AG04450 (cell line): Measurements from ENCODE around the gene LRTM2. TPM values are rescaled to one million over a fixed set of nuclear protein-coding genes. Genes with fewer than 3 reads are reported as not detected.
"Not testable (repeated sequence)": the region's sequence is repeated elsewhere in the genome, so short reads cannot be mapped to it uniquely, and the experiment has no call there.

ENCODE experiments used
- CTCF ChIA-PET: fragments of 300-600, 350-600 bp; formaldehyde crosslinking; extraction: SDS; loops from one replicate; lab custom pipeline; 2022; ENCODE audit warnings: antibody characterized with exemption, inconsistent platforms; lab: Charles Lee
- POLR2A ChIA-PET: fragments of 350-600 bp; formaldehyde crosslinking; extraction: SDS; loops from one replicate; lab custom pipeline; 2021; ENCODE audit warnings: antibody characterized with exemption, inconsistent platforms; lab: Yijun Ruan, JAX
- DNase-seq: peaks from one replicate; pipeline ENCODE4 v3.0.0-alpha.2; 2011; ENCODE audit warnings: low read depth, low spot score
- H3K27ac ChIP-seq: one replicate; pipeline ENCODE4 v1.5.1; 2012; ENCODE audit warnings: low read depth, low read length, control low read depth
- H3K27me3 ChIP-seq: one replicate; pipeline ENCODE4 v1.6.0; 2012; ENCODE audit warnings: low read length; ENCODE audit not compliant: control insufficient read depth, insufficient read depth
- H3K4me3 ChIP-seq: 2 replicates; pipeline ENCODE4 v1.5.1; 2011; ENCODE audit warnings: mild to moderate bottlenecking, low read depth, low read length, control low read depth
- H3K9me3 ChIP-seq: 2 replicates; pipeline ENCODE4 v1.5.1; 2012; ENCODE audit warnings: low read length; ENCODE audit not compliant: control insufficient read depth, insufficient read depth
- polyA plus RNA-seq: library from polyadenylated mRNA; depleted of rRNA; stranded (reverse); fragments of >200 nt; gene quantifications from 2 replicates; pipeline ENCODE4 v1.2.3, GENCODE V29; 2011
- TF ChIP-seq, protein P1 (sequence below): IDR thresholded peaks from 2 replicates; pipeline ENCODE4 v1.5.1; 2011; ENCODE audit warnings: low read depth, low read length, control low read depth, inconsistent platforms

Gene LRTM2
- polyA plus RNA-seq, 1 experiment = not detected

DNA sequence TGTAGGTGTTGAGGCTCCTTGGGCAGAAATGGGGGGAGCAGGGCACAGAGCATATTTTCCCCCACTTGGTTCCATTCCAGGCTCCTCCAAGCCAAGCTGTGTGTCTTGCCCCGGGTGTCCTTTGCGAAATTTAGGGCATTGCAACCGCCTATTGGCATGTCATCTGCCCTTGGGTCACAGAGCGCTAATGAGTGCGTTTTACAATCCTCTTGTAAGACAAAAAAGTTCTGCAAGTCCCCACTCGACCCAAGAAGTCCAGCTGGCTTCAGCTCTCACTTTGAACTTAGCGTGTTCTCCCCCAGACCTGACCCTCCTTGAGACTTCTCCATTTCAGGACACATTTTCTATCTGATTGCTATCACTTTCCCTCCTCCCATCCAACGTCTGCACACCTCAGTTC is 6.1 kb upstream of the LRTM2 start:
- DNase-seq = no peak
- POLR2A ChIA-PET = no interaction called here
- H3K9me3 ChIP-seq = peaks cover 3% of the 10 kb centered on the region; the same call in 1 of the 2 replicates
- H3K27ac ChIP-seq = no peak overlapping the region
- TF ChIP-seq, protein P1, sequence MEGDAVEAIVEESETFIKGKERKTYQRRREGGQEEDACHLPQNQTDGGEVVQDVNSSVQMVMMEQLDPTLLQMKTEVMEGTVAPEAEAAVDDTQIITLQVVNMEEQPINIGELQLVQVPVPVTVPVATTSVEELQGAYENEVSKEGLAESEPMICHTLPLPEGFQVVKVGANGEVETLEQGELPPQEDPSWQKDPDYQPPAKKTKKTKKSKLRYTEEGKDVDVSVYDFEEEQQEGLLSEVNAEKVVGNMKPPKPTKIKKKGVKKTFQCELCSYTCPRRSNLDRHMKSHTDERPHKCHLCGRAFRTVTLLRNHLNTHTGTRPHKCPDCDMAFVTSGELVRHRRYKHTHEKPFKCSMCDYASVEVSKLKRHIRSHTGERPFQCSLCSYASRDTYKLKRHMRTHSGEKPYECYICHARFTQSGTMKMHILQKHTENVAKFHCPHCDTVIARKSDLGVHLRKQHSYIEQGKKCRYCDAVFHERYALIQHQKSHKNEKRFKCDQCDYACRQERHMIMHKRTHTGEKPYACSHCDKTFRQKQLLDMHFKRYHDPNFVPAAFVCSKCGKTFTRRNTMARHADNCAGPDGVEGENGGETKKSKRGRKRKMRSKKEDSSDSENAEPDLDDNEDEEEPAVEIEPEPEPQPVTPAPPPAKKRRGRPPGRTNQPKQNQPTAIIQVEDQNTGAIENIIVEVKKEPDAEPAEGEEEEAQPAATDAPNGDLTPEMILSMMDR = no peak
- peaks cover 33% of the 10 kb centered on the region for H3K27me3 ChIP-seq
- CTCF ChIA-PET = interaction anchor here (3.6 kb wide), 1 partner anchor 126 kb away, joined by 18 read pairs; no protein-coding TSS in a partner anchor
- no peak overlapping the region for H3K4me3 ChIP-seq

DNA sequence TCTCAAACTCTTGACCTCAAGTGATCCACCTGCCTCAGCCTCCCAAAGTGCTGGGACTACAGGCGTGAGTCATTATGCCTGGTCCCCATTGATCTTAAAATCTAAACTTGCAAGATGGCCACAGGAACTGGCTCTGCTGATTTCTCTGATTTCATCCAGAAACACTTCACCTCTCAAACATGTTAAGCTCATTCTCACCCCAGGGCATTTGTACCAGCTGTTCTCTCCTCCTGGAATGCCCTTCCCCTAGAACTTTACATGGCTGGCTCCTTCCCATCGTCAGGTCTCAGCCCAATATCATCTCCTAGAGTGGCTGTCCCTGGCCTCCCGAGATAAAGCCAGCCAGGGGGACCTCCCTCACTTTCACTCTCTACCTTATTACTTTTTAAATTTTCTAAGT is 5.3 kb upstream of the LRTM2 start:
- no peak for DNase-seq
- POLR2A ChIA-PET = no interaction called here
- CTCF ChIA-PET = no interaction called here
- peaks cover 3% of the 10 kb centered on the region; the same call in 1 of the 2 replicates for H3K9me3 ChIP-seq
- H3K27me3 ChIP-seq = peaks cover 42% of the 10 kb centered on the region
- no peak overlapping the region for H3K4me3 ChIP-seq
- TF ChIP-seq, protein P1 = no peak
- no peak overlapping the region for H3K27ac ChIP-seq

DNA sequence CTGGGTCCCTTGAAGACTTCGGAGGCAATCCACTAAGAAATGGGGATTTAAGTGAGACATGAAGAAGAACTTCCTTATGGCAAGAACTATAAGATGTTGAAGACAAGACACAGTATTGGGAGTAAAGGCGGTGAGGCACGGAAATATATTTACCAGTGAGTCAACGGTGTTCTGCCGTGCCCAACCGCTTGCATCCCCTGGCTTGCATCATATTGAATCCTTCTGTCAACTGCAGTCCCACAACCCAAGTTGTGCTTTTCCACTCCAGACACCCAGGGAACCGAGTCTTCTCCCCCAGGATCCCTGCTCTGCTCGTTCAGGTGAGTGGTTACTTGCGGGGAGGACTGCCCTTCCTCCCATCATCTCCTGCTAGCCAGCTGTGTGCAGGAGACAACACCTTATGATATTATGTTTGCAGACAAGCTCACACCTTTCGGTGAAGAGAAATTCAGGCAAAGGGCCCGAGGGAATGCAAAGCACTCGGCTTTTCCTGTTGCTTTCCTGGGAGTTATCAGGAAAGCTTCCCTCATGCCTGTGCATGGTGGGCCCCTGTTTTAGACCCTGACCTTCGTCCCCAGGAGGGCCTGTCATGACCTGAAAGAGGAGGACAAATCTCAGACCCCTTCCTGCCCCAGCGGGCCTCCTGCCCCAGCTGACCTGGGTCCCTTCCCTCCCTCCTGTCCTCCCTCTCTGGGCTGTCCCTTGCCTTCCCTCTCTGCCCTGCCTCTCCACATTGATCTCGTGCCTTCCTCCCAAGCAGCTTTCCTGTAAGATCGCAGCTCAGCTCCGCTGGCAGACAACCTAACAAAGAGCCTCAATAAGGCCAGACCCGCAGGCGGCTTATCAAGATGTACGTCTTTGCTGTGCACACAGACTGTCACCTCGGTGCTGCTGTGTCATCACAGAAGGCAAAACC is 4.3 kb upstream of the LRTM2 start:
- Histone ChIP-seq H3K4me3 (no peak overlapping the region), H3K9me3 (peaks cover 3% of the 10 kb centered on the region; the same call in 1 of the 2 replicates), H3K27ac (no peak overlapping the region), H3K27me3 (peaks cover 51% of the 10 kb centered on the region)
- TF ChIP-seq, protein P1 = no peak
- ChIA-PET CTCF (no interaction called here), POLR2A (no interaction called here)
- no peak for DNase-seq

DNA sequence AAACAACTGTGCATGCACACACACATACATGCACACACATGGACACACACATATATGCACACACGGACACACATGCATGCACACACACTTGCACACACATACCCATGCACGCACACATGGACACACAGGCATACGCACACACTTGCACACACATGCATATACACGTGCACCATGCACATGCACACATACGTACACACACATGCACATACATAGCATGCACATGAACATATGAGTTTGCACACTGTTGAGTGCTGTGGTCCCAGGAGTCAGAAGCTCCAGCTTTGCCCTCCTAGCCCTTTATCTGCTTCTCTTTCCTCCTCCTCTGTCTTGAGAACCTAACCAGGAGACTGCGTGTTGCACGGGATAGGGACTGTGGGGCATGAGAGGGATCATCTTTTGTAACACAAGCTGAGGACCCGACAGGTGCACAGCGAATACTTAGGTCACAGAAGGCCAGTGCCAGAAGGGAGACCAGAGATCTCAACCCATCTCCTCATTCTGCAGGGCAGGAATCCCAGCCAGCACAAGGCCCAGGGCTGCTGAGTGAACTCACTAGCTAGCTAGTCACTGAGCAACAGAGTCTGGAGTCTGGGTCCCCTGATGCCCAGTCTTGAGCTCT is 3.5 kb upstream of the LRTM2 start:
- ChIA-PET CTCF (interaction anchor here (0.9 kb wide), 1 partner anchor 123 kb away, joined by 3 read pairs; no protein-coding TSS in a partner anchor), POLR2A (no interaction called here)
- Histone ChIP-seq H3K9me3 (peaks cover 3% of the 10 kb centered on the region; the same call in 1 of the 2 replicates), H3K27ac (no peak overlapping the region), H3K4me3 (no peak overlapping the region), H3K27me3 (peaks cover 59% of the 10 kb centered on the region)
- TF ChIP-seq, protein P1 = no peak
- no peak for DNase-seq

DNA sequence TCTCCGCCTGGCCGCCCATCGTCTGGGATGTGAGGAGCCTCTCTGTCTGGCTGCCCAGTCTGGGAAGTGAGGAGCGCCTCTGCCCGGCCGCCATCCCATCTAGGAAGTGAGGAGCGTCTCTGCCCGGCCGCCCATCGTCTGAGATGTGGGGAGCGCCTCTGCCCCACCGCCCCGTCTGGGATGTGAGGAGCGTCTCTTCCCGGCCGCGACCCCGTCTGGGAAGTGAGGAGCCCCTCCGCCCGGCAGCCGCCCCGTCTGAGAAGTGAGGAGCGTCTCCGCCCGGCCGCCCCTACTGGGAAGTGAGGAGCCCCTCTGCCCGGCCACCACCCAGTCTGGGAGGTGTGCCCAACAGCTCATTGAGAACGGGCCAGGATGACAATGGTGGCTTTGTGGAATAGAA is 2.4 kb upstream of the LRTM2 start:
- H3K4me3 ChIP-seq, H3K27ac ChIP-seq, CTCF ChIA-PET, H3K9me3 ChIP-seq, DNase-seq, POLR2A ChIA-PET: not testable (repeated sequence)
- peaks cover 70% of the 10 kb centered on the region for H3K27me3 ChIP-seq
